ENCODE results near the gene KIF26B. TPM values are rescaled to one million over a fixed set of nuclear protein-coding genes. Genes with fewer than 3 reads are reported as not detected.

Gene KIF26B
- under 1 TPM; 0.16 to 0.96 (median 0.18) TPM for total RNA-seq
- total RNA-seq (2013) = 0.70 TPM

DNA sequence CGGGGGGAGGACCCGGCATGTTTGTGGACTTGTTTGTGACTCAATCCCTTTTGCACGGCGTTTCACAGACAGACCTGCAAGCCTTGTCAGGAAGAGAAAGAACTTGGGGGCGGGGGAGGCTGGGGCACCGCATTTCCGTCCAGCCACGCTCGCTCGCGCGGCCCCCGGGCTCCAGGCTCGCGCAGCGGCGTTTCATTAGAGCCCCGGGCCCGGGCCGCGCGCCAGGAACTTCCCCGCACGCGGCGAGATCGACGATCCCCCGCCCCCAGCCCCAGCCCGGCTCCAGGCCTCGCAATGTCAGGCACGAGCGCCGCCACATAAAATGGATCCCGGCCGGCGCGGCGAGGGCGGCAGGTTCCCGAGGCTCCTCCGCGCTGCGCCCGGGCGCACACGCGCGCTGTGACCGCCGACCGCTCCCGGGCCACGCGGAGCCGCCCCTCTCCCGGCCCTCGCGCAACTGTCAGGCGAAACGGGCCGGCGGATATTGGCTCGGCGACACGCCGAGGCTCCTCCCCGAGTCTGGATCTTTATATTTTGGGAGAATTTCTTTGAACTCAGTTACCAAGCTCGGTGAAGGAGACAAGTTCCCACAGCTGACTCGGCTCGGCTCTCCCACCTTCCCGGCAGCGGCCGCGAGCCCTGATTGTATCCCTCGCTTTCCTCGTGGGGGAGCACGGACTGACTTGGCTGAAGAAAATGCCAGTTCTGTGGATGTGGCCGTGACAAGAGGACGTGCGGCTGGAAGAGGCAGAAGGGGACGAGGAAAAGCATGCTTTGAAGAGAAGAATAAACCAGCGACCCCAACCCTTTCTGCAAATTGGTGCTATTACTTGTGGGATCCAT is at the start of gene KIF26B:
Gene KIF26B, plus strand, starts transcription at position 557 of the 843 bp plus-strand sequence. CDS start 440 bp downstream, outside the sequence.
- WGBS (ENCODE audit: insufficient coverage) = under 1% methylated on average over 83 of the region's 83 CpGs
- Histone ChIP-seq H3K4me3 (ENCODE audit: low read length) (peak within 1 kb of the TSS; percentile 30), H3K4me1 (ENCODE audit: control insufficient read depth, insufficient read depth, low read length) (peaks cover 37% of the 10 kb centered on the region), H3K27me3 (ENCODE audit: control insufficient read depth, insufficient read depth, low read length) (peaks cover 27% of the 10 kb centered on the region), H3K9me3 (ENCODE audit: control insufficient read depth, insufficient read depth, low read length) (no peaks in the 10 kb centered on the region), H3K27ac (ENCODE audit: low read length) (no peak within 1 kb of the TSS), H3K36me3 (ENCODE audit: control insufficient read depth, insufficient read depth, low read length) (no peaks in the 10 kb centered on the region)
- DNase-seq (peak; percentile 23 to 40), ATAC-seq (peak in 2 of 3 donors; percentile 2 to 25)
- H3K9me3 Mint-ChIP-seq = no peaks in the 10 kb centered on the region
- H3K4me3 Mint-ChIP-seq = peak within 1 kb of the TSS; percentile 89
- TF ChIP-seq, protein P1, sequence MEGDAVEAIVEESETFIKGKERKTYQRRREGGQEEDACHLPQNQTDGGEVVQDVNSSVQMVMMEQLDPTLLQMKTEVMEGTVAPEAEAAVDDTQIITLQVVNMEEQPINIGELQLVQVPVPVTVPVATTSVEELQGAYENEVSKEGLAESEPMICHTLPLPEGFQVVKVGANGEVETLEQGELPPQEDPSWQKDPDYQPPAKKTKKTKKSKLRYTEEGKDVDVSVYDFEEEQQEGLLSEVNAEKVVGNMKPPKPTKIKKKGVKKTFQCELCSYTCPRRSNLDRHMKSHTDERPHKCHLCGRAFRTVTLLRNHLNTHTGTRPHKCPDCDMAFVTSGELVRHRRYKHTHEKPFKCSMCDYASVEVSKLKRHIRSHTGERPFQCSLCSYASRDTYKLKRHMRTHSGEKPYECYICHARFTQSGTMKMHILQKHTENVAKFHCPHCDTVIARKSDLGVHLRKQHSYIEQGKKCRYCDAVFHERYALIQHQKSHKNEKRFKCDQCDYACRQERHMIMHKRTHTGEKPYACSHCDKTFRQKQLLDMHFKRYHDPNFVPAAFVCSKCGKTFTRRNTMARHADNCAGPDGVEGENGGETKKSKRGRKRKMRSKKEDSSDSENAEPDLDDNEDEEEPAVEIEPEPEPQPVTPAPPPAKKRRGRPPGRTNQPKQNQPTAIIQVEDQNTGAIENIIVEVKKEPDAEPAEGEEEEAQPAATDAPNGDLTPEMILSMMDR (IDR thresholded peaks at IDR 0.05) = no peak
- peak within 1 kb of the TSS in 1 of 2 donors; percentile 49 for H3K27ac Mint-ChIP-seq
- H3K27me3 Mint-ChIP-seq (ENCODE audit: low read depth in 2 of 2) = peaks cover 43 to 56% of the 10 kb centered on the region in 2 donors
- H3K36me3 Mint-ChIP-seq = no peaks in the 10 kb centered on the region
- peaks cover 13 to 36% of the 10 kb centered on the region in 2 donors for H3K4me1 Mint-ChIP-seq
- intact Hi-C loops (cut with micrococcal nuclease) = loop anchor here (10.0 kb wide), 4 partner anchors 230 to 1340 kb away; no protein-coding TSS in a partner anchor

GRCh38 chr1:245105042-245105441 is 49.7 kb upstream of the KIF26B start:
- Mint-ChIP-seq H3K27me3 (ENCODE audit: low read depth in 2 of 2) (no peaks in the 10 kb centered on the region), H3K4me3 (no peak overlapping the region), H3K27ac (no peak overlapping the region), H3K36me3 (no peaks in the 10 kb centered on the region), H3K4me1 (peaks cover 0 to 6% of the 10 kb centered on the region in 2 donors), H3K9me3 (no peaks in the 10 kb centered on the region)
- WGBS (ENCODE audit: insufficient coverage) = 89% methylated on average over 2 of the region's 3 CpGs
- ATAC-seq (no peak), DNase-seq (no peak)
- Histone ChIP-seq H3K27ac (ENCODE audit: low read length) (no peak overlapping the region), H3K9me3 (ENCODE audit: control insufficient read depth, insufficient read depth, low read length) (no peaks in the 10 kb centered on the region), H3K36me3 (ENCODE audit: control insufficient read depth, insufficient read depth, low read length) (no peaks in the 10 kb centered on the region), H3K4me3 (ENCODE audit: low read length) (no peak overlapping the region), H3K4me1 (ENCODE audit: control insufficient read depth, insufficient read depth, low read length) (peaks cover 4% of the 10 kb centered on the region), H3K27me3 (ENCODE audit: control insufficient read depth, insufficient read depth, low read length) (no peaks in the 10 kb centered on the region)
- TF ChIP-seq, protein P1 (IDR thresholded peaks at IDR 0.05) = no peak
- intact Hi-C loops (cut with micrococcal nuclease) = no loop called here

DNA sequence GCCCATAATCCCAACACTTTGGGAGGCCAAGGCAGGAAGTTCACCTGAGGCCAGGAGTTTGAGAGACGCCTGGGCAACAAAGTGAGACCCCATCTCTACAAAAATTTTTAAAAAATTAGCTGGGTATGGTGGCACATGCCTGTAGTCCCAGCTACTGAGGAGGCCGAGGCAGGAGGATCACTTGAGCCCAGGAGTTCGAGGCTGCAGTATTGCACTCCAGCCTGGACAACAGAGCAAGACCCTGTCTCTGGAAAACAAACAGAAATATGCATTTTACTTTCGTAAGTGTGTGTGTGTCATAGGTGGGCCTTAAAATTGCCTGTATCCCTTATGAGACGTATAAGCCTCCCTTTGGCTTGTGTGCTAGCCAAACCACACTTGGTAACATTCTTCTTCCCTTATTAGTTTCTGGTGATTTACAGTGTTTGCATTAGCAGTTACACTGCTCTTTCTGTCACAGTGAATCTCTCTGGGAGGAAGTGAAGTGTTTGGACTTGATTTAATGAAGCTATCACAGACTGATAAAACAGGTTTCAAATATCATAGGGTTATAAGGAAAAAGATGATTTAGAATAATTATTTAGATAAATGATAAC is 48.9 kb upstream of the KIF26B start:
- TF ChIP-seq, protein P1 (IDR thresholded peaks at IDR 0.05) = no peak
- ATAC-seq (no peak), DNase-seq (no peak)
- H3K4me3 Mint-ChIP-seq = no peak overlapping the region
- H3K9me3 Mint-ChIP-seq = no peaks in the 10 kb centered on the region
- H3K9me3 ChIP-seq (ENCODE audit: control insufficient read depth, insufficient read depth, low read length) = no peaks in the 10 kb centered on the region
- H3K27me3 Mint-ChIP-seq (ENCODE audit: low read depth in 2 of 2) = no peaks in the 10 kb centered on the region
- H3K27me3 ChIP-seq (ENCODE audit: control insufficient read depth, insufficient read depth, low read length) = no peaks in the 10 kb centered on the region
- 93% methylated on average over 5 of the region's 5 CpGs for WGBS (ENCODE audit: insufficient coverage)
- H3K36me3 ChIP-seq (ENCODE audit: control insufficient read depth, insufficient read depth, low read length) = no peaks in the 10 kb centered on the region
- no peak overlapping the region for H3K4me3 ChIP-seq (ENCODE audit: low read length)
- H3K4me1 ChIP-seq (ENCODE audit: control insufficient read depth, insufficient read depth, low read length) = peaks cover 4% of the 10 kb centered on the region
- H3K4me1 Mint-ChIP-seq = peaks cover 0 to 6% of the 10 kb centered on the region in 2 donors
- H3K36me3 Mint-ChIP-seq = no peaks in the 10 kb centered on the region
- intact Hi-C loops (cut with micrococcal nuclease) = no loop called here
- H3K27ac ChIP-seq (ENCODE audit: low read length) = no peak overlapping the region
- H3K27ac Mint-ChIP-seq = no peak overlapping the region
